IMR-90 (cell line): ENCODE results near the gene ERH. TPM values are rescaled to one million over a fixed set of nuclear protein-coding genes. Genes with fewer than 3 reads are reported as not detected.

Experiments used
- ATAC-seq: fragments of 200-7000 bp; cut with Tn5 transposase; 2 replicates; pipeline ENCODE4 v1.9.1; 2020; ENCODE audit warnings: low read depth, mild to moderate bottlenecking, moderate library complexity
- BruUV-seq: library from RNA; stranded (reverse); fragments of 400-500 nt; replicated peaks from 2 replicates; lab custom pipeline; 2021; lab: Mats Ljungman, UMichigan
- CTCF ChIA-PET: fragments of 300-600 bp; formaldehyde crosslinking; extraction: SDS; loops from one replicate; lab custom pipeline; 2021; ENCODE audit warnings: antibody characterized with exemption; lab: Yijun Ruan, JAX
- POLR2A ChIA-PET: fragments of 300-600 bp; sonication (Branson Sonifier 250); formaldehyde crosslinking; loops from one replicate; lab custom pipeline; 2022; ENCODE audit warnings: antibody characterized with exemption; ENCODE audit not compliant: unreplicated experiment; lab: Charles Lee
- DNase-seq: peaks from one replicate; pipeline ENCODE4 v3.0.0; 2013
- H2AFZ ChIP-seq: replicated peaks from 2 replicates; pipeline ENCODE3; 2013; ENCODE audit warnings: low read length, mild to moderate bottlenecking; ENCODE audit not compliant: poor library complexity
- H2AK5ac ChIP-seq: 2 replicates; pipeline ENCODE4 v1.6.1; 2013; ENCODE audit warnings: low read depth, low read length, inconsistent platforms
- H2AK9ac ChIP-seq: replicated peaks from 2 replicates; pipeline ENCODE3; 2013; ENCODE audit warnings: mild to moderate bottlenecking, low read depth, low read length, moderate library complexity; ENCODE audit not compliant: poor library complexity
- H2BK120ac ChIP-seq: 2 replicates; pipeline ENCODE4 v1.6.1; 2013; ENCODE audit warnings: low read depth, low read length, inconsistent platforms
- H2BK15ac ChIP-seq: 3 replicates; pipeline ENCODE4 v1.6.1; 2013; ENCODE audit warnings: low read depth, low read length, inconsistent platforms
- H2BK20ac ChIP-seq: 2 replicates; pipeline ENCODE4 v1.6.1; 2013; ENCODE audit warnings: low read depth, mild to moderate bottlenecking, inconsistent platforms, low read length, moderate library complexity
- H2BK5ac ChIP-seq: 2 replicates; pipeline ENCODE4 v1.6.1; 2013; ENCODE audit warnings: mild to moderate bottlenecking, low read depth, low read length, inconsistent platforms; ENCODE audit not compliant: poor library complexity, severe bottlenecking
- H3K14ac ChIP-seq: replicated peaks from 2 replicates; pipeline ENCODE4 v1.6.1; 2013; ENCODE audit warnings: low read depth, low read length, inconsistent platforms
- H3K18ac ChIP-seq: 2 replicates; pipeline ENCODE4 v1.6.1; 2013; ENCODE audit warnings: low read depth, low read length, control low read depth
- H3K23ac ChIP-seq: 2 replicates; pipeline ENCODE4 v1.6.1; 2013; ENCODE audit warnings: low read depth, low read length, inconsistent platforms
- H3K27ac ChIP-seq: 2 replicates; pipeline ENCODE4 v1.5.1; 2013; ENCODE audit warnings: mild to moderate bottlenecking, control low read depth, low read length; ENCODE audit not compliant: insufficient read depth
- H3K27me3 ChIP-seq: 2 replicates; pipeline ENCODE4 v1.6.1; 2013; ENCODE audit warnings: low read length; ENCODE audit not compliant: control insufficient read depth, insufficient read depth
- H3K36me3 ChIP-seq: 2 replicates; pipeline ENCODE4 v1.6.1; 2013; ENCODE audit warnings: low read length, mixed read lengths; ENCODE audit not compliant: control insufficient read depth, insufficient read depth
- H3K4ac ChIP-seq: 2 replicates; pipeline ENCODE4 v1.6.1; 2013; ENCODE audit warnings: low read depth, low read length, inconsistent platforms
- H3K4me1 ChIP-seq: 2 replicates; pipeline ENCODE4 v1.6.1; 2013; ENCODE audit warnings: low read length, mixed read lengths; ENCODE audit not compliant: control insufficient read depth, insufficient read depth
- H3K4me2 ChIP-seq: 2 replicates; pipeline ENCODE4 v1.6.1; 2013; ENCODE audit warnings: low read depth, mild to moderate bottlenecking, control low read depth, low read length, moderate library complexity
- H3K4me3 ChIP-seq: 2 replicates; pipeline ENCODE4 v1.5.1; 2013; ENCODE audit warnings: low read depth, mild to moderate bottlenecking, control low read depth, low read length, moderate library complexity; ENCODE audit not compliant: insufficient read depth
- H3K56ac ChIP-seq: 2 replicates; pipeline ENCODE4 v1.6.1; 2013; ENCODE audit warnings: low read length, inconsistent platforms; ENCODE audit not compliant: insufficient read depth; ENCODE audit errors: extremely low read depth
- H3K79me1 ChIP-seq, 2 experiments: 2 replicates each; pipeline ENCODE4 v1.6.1; 2013; ENCODE audit warnings: low read length in 2 of 2, inconsistent platforms in 1 of 2, low read depth in 1 of 2
- H3K9ac ChIP-seq: 2 replicates; pipeline ENCODE4 v1.6.1; 2013; ENCODE audit warnings: low read depth, low read length, control low read depth
- H3K9me1 ChIP-seq: 2 replicates; pipeline ENCODE4 v1.6.1; 2013; ENCODE audit warnings: low read length, inconsistent platforms; ENCODE audit not compliant: insufficient read depth
- H3K9me3 ChIP-seq: 2 replicates; pipeline ENCODE4 v1.6.1; 2013; ENCODE audit warnings: low read length; ENCODE audit not compliant: control insufficient read depth, insufficient read depth
- H4K20me1 ChIP-seq: 2 replicates; pipeline ENCODE4 v1.6.1; 2013; ENCODE audit warnings: low read length, inconsistent platforms; ENCODE audit not compliant: insufficient read depth
- H4K5ac ChIP-seq: 2 replicates; pipeline ENCODE4 v1.6.1; 2013; ENCODE audit warnings: mild to moderate bottlenecking, low read depth, low read length, control low read depth
- H4K8ac ChIP-seq, 2 experiments: 2 replicates each; pipeline ENCODE4 v1.6.1; 2013; ENCODE audit warnings: low read depth in 2 of 2, low read length in 2 of 2, control low read depth in 1 of 2, inconsistent platforms in 1 of 2
- H4K91ac ChIP-seq: 2 replicates; pipeline ENCODE4 v1.6.1; 2013; ENCODE audit warnings: low read depth, low read length, inconsistent platforms; ENCODE audit not compliant: insufficient read depth
- BHLHE40 ChIP-seq: fragments of 150-350 bp; IDR thresholded peaks from 2 replicates; pipeline ENCODE4 v1.6.1; 2016; ENCODE audit warnings: mild to moderate bottlenecking, low read depth, low read length
- CEBPB ChIP-seq: IDR thresholded peaks from 2 replicates; pipeline ENCODE4 v1.6.1; 2012; ENCODE audit warnings: low read depth, low read length, improper control_type of control experiment
- CHD1 ChIP-seq: IDR thresholded peaks from 2 replicates; pipeline ENCODE4 v1.6.1; 2012; ENCODE audit warnings: low read depth, low read length, improper control_type of control experiment
- ELK1 ChIP-seq: fragments of 150-350 bp; IDR thresholded peaks from 2 replicates; pipeline ENCODE4 v1.6.1; 2016; ENCODE audit warnings: low read depth, mild to moderate bottlenecking, low read length, moderate library complexity, borderline replicate concordance
- FOS ChIP-seq: fragments of 150-350 bp; IDR thresholded peaks from 2 replicates; pipeline ENCODE4 v1.6.1; 2016; ENCODE audit warnings: low read depth, low read length
- MAFK ChIP-seq: IDR thresholded peaks from 2 replicates; pipeline ENCODE4 v1.6.1; 2012; ENCODE audit warnings: low read depth, low read length, improper control_type of control experiment
- MAZ ChIP-seq: IDR thresholded peaks from 2 replicates; pipeline ENCODE4 v1.6.1; 2012; ENCODE audit warnings: low read depth, mild to moderate bottlenecking, low read length, improper control_type of control experiment, moderate library complexity, borderline replicate concordance
- dilution Hi-C: fragments of 300-500 bp; cut with HindIII; formaldehyde crosslinking; loops from one replicate; pipeline ENCODE4 v1.14.3; 2018; ENCODE audit warnings: low sequenced_read_pairs; ENCODE audit not compliant: unreplicated experiment
- in situ Hi-C: fragments of 300-500 bp; cut with MboI; formaldehyde crosslinking; loops from 3 replicates; pipeline ENCODE4 v1.14.3; 2019; ENCODE audit warnings: low sequenced_read_pairs, inconsistent platforms, mixed read lengths
- intact Hi-C: fragments of 100-400 bp; cut with micrococcal nuclease; formaldehyde crosslinking; loops from 2 replicates; pipeline ENCODE4 v1.10.0; 2022
- polyA plus RNA-seq, 3 experiments: library from polyadenylated mRNA; depleted of rRNA; stranded (reverse); fragments of >200 nt; gene quantifications; 2 replicates each; pipeline ENCODE4 v1.2.3, GENCODE V29; 2012; ENCODE audit warnings: low replicate concordance in 1 of 3
- total RNA-seq: library from RNA; depleted of rRNA; stranded (reverse); fragments of >200 nt; gene quantifications from 2 replicates; pipeline ENCODE4 v1.2.3, GENCODE V29; 2012

ERH gene
- total and polyA plus RNA-seq, 2 of the 4 experiments (the other 2 are of a cell fraction): 64.2 to 150 TPM

- Histone ChIP-seq H3K27ac (no peak overlapping the region), H3K9me3 (no peaks in the 10 kb centered on the region), H2BK5ac (no peak overlapping the region), H3K27me3 (no peaks in the 10 kb centered on the region), H3K23ac (no peak overlapping the region), H3K79me1 (peaks cover 20 to 39% of the 10 kb centered on the region in 2 experiments), H2AFZ (no peak overlapping the region), H4K5ac (no peak overlapping the region), H4K8ac (no peak overlapping the region), H4K20me1 (peaks cover 14% of the 10 kb centered on the region; the same call in 1 of the 2 replicates), H3K4me2 (no peak overlapping the region), H3K9me1 (peaks cover 4% of the 10 kb centered on the region; the same call in 1 of the 2 replicates), H3K56ac (no peak overlapping the region), H3K4me1 (peaks cover 3% of the 10 kb centered on the region; the same call in 1 of the 2 replicates), H2BK20ac (no peak overlapping the region), H3K36me3 (peaks cover 12% of the 10 kb centered on the region), H3K14ac (no peak overlapping the region), H4K91ac (no peak overlapping the region), H3K9ac (no peak overlapping the region), H2AK9ac (no peak overlapping the region), H2BK15ac (no peak overlapping the region), H2BK120ac (no peak overlapping the region), H2AK5ac (no peak overlapping the region), H3K4ac (no peak overlapping the region), H3K4me3 (no peak overlapping the region), H3K18ac (no peak overlapping the region)
- no peak for DNase-seq
- CTCF ChIA-PET: no interaction called here
- POLR2A ChIA-PET: no interaction called here
- dilution Hi-C loops (no loop called here), intact Hi-C loops (no loop called here), in situ Hi-C loops (no loop called here)
- ATAC-seq: no peak
- BruUV-seq: no TSS peak
- TF ChIP-seq CHD1: no peak
- no peak for TF ChIP-seq MAZ
- TF ChIP-seq BHLHE40: no peak
- TF ChIP-seq FOS: no peak
- TF ChIP-seq MAFK: no peak
- TF ChIP-seq ELK1: no peak
- TF ChIP-seq CEBPB: no peak
These were observed 31.5 kb upstream of the ERH start for GRCh38 chr14:69429643-69430042.
